Measurements from ENCODE around the gene ARHGAP11A. TPM values are rescaled to one million over a fixed set of nuclear protein-coding genes. Genes with fewer than 3 reads are reported as not detected.

The ARHGAP11A gene
- polyA plus RNA-seq, 1 donor (not counting 4 experiments of a cell fraction or from before 2014, with no cell fraction given): 11.3 TPM

DNA sequence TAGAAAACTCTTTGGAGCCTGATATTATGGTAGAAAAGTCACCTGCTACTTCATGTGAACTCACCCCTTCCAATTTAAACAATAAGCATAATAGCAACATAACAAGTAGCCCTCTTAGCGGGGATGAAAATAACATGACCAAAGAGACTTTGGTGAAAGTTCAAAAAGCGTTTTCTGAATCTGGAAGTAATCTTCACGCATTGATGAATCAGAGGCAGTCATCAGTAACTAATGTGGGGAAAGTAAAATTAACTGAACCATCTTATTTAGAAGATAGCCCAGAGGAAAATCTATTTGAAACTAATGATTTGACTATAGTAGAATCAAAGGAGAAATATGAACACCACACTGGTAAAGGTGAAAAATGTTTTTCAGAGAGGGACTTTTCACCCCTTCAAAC lies 21.1 kb downstream of the ARHGAP11A start:
- Histone ChIP-seq H3K9me3 (ENCODE audit: control insufficient read depth, low read depth, low read length) (no peaks in the 10 kb centered on the region), H3K4me3 (ENCODE audit: control insufficient read depth in 2 of 3, extremely low read depth in 1 of 3, insufficient read depth in 2 of 3, low read depth in 1 of 3, low read length in 3 of 3) (no peak overlapping the region), H3K4me1 (ENCODE audit: control insufficient read depth, extremely low read depth, insufficient read depth, low read length) (no peaks in the 10 kb centered on the region), H2AFZ (ENCODE audit: control insufficient read depth, low read length) (no peak overlapping the region), H3K27ac (ENCODE audit: control insufficient read depth, insufficient read depth, low read length) (no peak overlapping the region), H4K20me1 (ENCODE audit: control insufficient read depth, extremely low read depth, insufficient read depth, low read length) (no peaks in the 10 kb centered on the region), H3K79me2 (ENCODE audit: control insufficient read depth, insufficient read depth, low read length) (no peaks in the 10 kb centered on the region), H3K4me2 (ENCODE audit: control insufficient read depth, extremely low read depth, insufficient read depth, low read depth, low read length) (no peak overlapping the region), H3K9me1 (ENCODE audit: control insufficient read depth, extremely low read depth, insufficient read depth, low read length) (no peaks in the 10 kb centered on the region), H3K36me3 (ENCODE audit: control insufficient read depth in 2 of 2, extremely low read depth in 1 of 2, insufficient read depth in 2 of 2, low read length in 2 of 2) (peaks cover 2 to 17% of the 10 kb centered on the region in 2 experiments), H3K27me3 (ENCODE audit: control insufficient read depth, extremely low read depth, insufficient read depth, low read length) (no peaks in the 10 kb centered on the region), H3K9ac (ENCODE audit: control insufficient read depth, extremely low read depth, insufficient read depth, low read length) (no peak overlapping the region)
- FAIRE-seq (no peak), DNase-seq (ENCODE audit: low read depth, low spot score) (no peak)
- dilution Hi-C loops (cut with MboI; ENCODE audit: extremely low pct_ligation_motif_present, low sequenced_read_pairs): no loop called here
- TF ChIP-seq, protein P1, sequence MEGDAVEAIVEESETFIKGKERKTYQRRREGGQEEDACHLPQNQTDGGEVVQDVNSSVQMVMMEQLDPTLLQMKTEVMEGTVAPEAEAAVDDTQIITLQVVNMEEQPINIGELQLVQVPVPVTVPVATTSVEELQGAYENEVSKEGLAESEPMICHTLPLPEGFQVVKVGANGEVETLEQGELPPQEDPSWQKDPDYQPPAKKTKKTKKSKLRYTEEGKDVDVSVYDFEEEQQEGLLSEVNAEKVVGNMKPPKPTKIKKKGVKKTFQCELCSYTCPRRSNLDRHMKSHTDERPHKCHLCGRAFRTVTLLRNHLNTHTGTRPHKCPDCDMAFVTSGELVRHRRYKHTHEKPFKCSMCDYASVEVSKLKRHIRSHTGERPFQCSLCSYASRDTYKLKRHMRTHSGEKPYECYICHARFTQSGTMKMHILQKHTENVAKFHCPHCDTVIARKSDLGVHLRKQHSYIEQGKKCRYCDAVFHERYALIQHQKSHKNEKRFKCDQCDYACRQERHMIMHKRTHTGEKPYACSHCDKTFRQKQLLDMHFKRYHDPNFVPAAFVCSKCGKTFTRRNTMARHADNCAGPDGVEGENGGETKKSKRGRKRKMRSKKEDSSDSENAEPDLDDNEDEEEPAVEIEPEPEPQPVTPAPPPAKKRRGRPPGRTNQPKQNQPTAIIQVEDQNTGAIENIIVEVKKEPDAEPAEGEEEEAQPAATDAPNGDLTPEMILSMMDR (optimal IDR thresholded peaks at IDR 0.05 in 1 of 3, IDR thresholded peaks at IDR 0.05 in 1 of 3, conservative IDR thresholded peaks at IDR 0.05 in 1 of 3; ENCODE audit: extremely low read depth in 1 of 3, insufficient read depth in 2 of 3, low read length in 3 of 3): no peak
- no peak for TF ChIP-seq EZH2 (IDR thresholded peaks at IDR 0.05; ENCODE audit: low read length)

DNA sequence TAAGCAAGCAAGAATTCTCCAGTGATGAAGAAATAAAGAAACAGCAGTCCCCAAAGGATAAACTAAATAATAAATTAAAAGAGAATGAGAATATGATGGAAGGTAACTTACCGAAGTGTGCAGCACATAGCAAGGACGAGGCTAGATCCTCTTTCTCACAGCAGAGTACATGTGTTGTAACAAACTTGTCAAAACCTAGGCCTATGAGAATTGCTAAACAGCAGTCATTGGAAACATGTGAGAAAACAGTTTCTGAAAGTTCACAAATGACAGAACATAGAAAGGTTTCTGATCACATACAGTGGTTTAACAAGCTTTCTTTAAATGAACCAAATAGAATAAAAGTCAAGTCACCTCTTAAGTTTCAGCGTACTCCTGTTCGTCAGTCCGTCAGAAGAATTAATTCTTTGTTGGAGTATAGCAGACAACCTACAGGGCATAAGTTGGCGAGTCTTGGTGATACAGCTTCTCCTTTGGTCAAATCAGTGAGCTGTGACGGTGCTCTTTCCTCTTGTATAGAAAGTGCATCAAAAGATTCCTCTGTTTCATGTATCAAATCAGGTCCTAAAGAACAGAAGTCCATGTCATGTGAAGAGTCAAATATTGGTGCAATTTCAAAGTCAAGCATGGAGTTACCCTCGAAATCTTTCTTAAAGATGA lies 21.7 kb downstream of the ARHGAP11A start:
- Histone ChIP-seq H3K4me2 (ENCODE audit: control insufficient read depth, extremely low read depth, insufficient read depth, low read depth, low read length) (no peak overlapping the region), H3K27me3 (ENCODE audit: control insufficient read depth, extremely low read depth, insufficient read depth, low read length) (no peaks in the 10 kb centered on the region), H3K79me2 (ENCODE audit: control insufficient read depth, insufficient read depth, low read length) (no peaks in the 10 kb centered on the region), H4K20me1 (ENCODE audit: control insufficient read depth, extremely low read depth, insufficient read depth, low read length) (no peaks in the 10 kb centered on the region), H2AFZ (ENCODE audit: control insufficient read depth, low read length) (no peak overlapping the region), H3K9ac (ENCODE audit: control insufficient read depth, extremely low read depth, insufficient read depth, low read length) (no peak overlapping the region), H3K4me3 (ENCODE audit: control insufficient read depth in 2 of 3, extremely low read depth in 1 of 3, insufficient read depth in 2 of 3, low read depth in 1 of 3, low read length in 3 of 3) (no peak overlapping the region), H3K27ac (ENCODE audit: control insufficient read depth, insufficient read depth, low read length) (no peak overlapping the region), H3K9me3 (ENCODE audit: control insufficient read depth, low read depth, low read length) (no peaks in the 10 kb centered on the region), H3K9me1 (ENCODE audit: control insufficient read depth, extremely low read depth, insufficient read depth, low read length) (no peaks in the 10 kb centered on the region), H3K36me3 (ENCODE audit: control insufficient read depth in 2 of 2, extremely low read depth in 1 of 2, insufficient read depth in 2 of 2, low read length in 2 of 2) (peaks cover 2 to 17% of the 10 kb centered on the region in 2 experiments), H3K4me1 (ENCODE audit: control insufficient read depth, extremely low read depth, insufficient read depth, low read length) (no peaks in the 10 kb centered on the region)
- no peak for FAIRE-seq
- no peak for TF ChIP-seq EZH2 (IDR thresholded peaks at IDR 0.05; ENCODE audit: low read length)
- TF ChIP-seq, protein P1 (optimal IDR thresholded peaks at IDR 0.05 in 1 of 3, IDR thresholded peaks at IDR 0.05 in 1 of 3, conservative IDR thresholded peaks at IDR 0.05 in 1 of 3; ENCODE audit: extremely low read depth in 1 of 3, insufficient read depth in 2 of 3, low read length in 3 of 3): no peak
- no peak for DNase-seq (ENCODE audit: low read depth, low spot score)
- dilution Hi-C loops (cut with MboI; ENCODE audit: extremely low pct_ligation_motif_present, low sequenced_read_pairs): no loop called here

All from keratinocyte (primary cell).